IPS-15b (cell line): ENCODE data around the gene FOXD3.
A peak's percentile ranks its signal among the peaks of the same experiment; 100 is the strongest.

Experiments
- H3K27me3 ChIP-seq: one replicate; pipeline ENCODE4 v1.6.1; 2013; ENCODE audit warnings: low read length; ENCODE audit not compliant: control insufficient read depth, insufficient read depth
- H3K36me3 ChIP-seq: one replicate; pipeline ENCODE4 v1.6.1; 2013; ENCODE audit warnings: low read length; ENCODE audit not compliant: control insufficient read depth, insufficient read depth
- H3K4me1 ChIP-seq: one replicate; pipeline ENCODE4 v1.6.1; 2013; ENCODE audit warnings: mild to moderate bottlenecking, low read length; ENCODE audit not compliant: control insufficient read depth, insufficient read depth
- H3K4me3 ChIP-seq: one replicate; pipeline ENCODE4 v1.5.1; 2013; ENCODE audit warnings: low read depth, low read length
- H3K9ac ChIP-seq: one replicate; pipeline ENCODE4 v1.6.1; 2013; ENCODE audit warnings: low read depth, mild to moderate bottlenecking, low read length
- H3K9me3 ChIP-seq: one replicate; pipeline ENCODE4 v1.6.1; 2013; ENCODE audit warnings: mild to moderate bottlenecking, low read length; ENCODE audit not compliant: control insufficient read depth, insufficient read depth

Gene FOXD3

GRCh38 chr1:63307196-63307794 lies 15.1 kb upstream of the FOXD3 start:
- no peak overlapping the region for H3K9ac ChIP-seq
- H3K9me3 ChIP-seq, result no peaks in the 10 kb centered on the region
- H3K27me3 ChIP-seq, result no peaks in the 10 kb centered on the region
- no peak overlapping the region for H3K4me3 ChIP-seq
- peaks cover 13% of the 10 kb centered on the region for H3K4me1 ChIP-seq
- H3K36me3 ChIP-seq, result no peaks in the 10 kb centered on the region

DNA sequence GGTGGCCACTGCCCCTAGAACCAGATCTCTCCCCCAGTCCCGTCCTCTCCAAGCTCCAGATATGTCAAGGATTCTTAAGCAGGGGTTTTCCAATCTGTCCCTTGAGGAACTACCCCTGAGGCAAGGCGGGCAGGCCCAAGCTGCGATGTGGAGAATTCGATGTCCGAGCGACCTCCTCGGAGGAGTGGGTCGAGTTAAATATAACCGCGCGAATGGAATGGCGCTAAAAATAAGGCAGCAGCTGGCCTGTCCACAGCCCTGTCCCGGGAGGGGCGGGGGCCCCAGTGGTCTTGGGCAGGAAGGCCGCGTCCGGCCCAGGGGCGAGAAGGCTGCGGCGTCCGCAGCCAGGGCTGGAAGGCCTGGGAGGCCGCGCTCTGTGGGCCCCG lies 5.8 kb upstream of the FOXD3 start:
- Histone ChIP-seq H3K4me1 (peaks cover 6% of the 10 kb centered on the region), H3K36me3 (no peaks in the 10 kb centered on the region), H3K9me3 (no peaks in the 10 kb centered on the region), H3K4me3 (peak overlapping the region; percentile 76), H3K27me3 (peaks cover 40% of the 10 kb centered on the region), H3K9ac (no peak overlapping the region)

GRCh38 chr1:63316984-63317816 lies 5.2 kb upstream of the FOXD3 start:
- Histone ChIP-seq H3K9me3 (no peaks in the 10 kb centered on the region), H3K36me3 (no peaks in the 10 kb centered on the region), H3K4me1 (peaks cover 6% of the 10 kb centered on the region), H3K27me3 (peaks cover 44% of the 10 kb centered on the region), H3K4me3 (peak overlapping the region; percentile 76), H3K9ac (no peak overlapping the region)

GRCh38 chr1:63317817-63318152 lies 4.6 kb upstream of the FOXD3 start:
- Histone ChIP-seq H3K9ac (no peak overlapping the region), H3K36me3 (no peaks in the 10 kb centered on the region), H3K9me3 (no peaks in the 10 kb centered on the region), H3K4me3 (peak overlapping the region; percentile 76), H3K27me3 (peaks cover 44% of the 10 kb centered on the region), H3K4me1 (peaks cover 6% of the 10 kb centered on the region)

DNA sequence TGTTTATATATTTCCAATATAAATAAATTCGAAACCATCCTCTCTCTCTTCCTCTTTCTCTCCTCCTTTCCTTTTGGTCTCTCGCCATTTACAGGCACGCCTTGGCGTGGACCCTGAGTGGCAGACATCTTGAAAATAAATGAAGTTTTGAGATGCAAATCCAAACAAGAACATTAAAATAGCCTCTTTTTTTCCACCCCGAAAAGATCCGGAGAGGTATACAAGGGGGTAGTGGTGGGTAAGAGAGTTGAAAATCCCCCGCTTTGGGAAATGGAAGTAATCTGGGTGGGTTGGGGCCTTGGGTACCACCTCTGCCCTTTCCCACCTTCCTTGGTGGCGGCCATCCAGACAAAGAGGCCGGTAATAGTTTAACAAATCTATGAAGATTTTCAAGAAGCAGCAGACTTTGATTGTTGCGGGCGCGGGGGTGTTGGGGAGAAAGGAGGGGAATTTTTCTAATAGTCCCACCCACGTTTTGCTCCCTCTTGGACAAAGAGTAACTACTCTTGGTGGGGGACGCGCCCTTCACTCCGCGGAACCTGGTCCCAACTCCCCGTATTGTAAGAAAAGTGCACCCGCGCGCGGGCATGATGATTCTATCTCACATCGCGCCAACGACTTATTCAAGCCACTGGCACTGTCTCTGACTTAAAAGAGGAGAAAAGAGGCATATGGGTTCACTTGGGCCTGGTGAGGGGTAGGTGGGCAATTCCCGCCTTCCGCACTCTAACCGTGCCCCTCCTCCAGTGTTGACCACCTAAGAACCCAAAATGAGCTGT lies 4.0 kb upstream of the FOXD3 start:
- Histone ChIP-seq H3K27me3 (peaks cover 45% of the 10 kb centered on the region), H3K9ac (no peak overlapping the region), H3K4me3 (peak overlapping the region; percentile 76), H3K36me3 (no peaks in the 10 kb centered on the region), H3K4me1 (peaks cover 6% of the 10 kb centered on the region), H3K9me3 (no peaks in the 10 kb centered on the region)

DNA sequence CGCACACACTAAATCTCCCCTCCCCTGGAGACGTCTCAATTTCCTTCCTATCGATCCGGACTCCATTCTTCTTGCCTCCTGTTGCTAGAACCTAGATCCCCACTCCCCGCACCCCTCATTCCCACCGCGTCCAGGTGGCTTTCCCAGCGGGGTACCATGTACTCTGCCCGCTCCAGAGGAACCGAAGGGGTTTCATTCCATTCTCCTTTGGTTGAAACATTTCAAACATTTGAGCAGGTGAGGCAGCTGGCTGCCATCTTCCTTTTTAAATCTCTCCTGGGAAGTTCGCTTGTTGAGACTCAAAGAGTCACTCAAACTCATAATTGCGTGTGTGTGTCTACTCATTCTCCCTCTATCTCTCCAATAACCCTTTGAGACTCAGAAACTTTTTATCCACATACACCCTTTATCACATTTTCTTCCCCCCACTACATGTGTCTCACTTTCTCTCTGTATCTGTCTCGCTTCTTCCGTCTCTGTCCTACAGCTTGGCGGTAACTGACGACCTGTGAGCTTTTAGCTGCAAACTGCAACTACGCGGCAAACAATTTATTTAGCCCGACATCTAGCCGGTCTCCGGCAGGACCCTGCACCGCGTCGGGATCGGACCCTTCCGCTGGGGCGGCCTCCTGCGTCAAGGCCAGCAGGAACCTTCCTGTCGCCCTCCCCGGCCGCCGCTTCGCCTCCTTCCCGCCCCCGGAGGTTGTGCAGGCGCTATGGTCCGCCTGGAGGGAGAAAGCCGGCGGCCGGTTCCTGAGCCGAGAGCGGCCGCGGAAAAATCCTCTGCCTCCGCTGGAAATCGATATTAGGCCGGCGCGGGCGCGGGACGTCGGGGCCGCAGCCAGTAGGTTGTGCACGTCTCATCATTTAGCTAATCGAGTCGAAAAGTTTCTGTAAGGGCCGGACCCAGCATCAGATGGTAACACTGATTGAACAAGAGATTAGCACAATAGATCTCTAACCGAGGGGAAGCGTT lies 3.0 kb upstream of the FOXD3 start:
- peaks cover 47% of the 10 kb centered on the region for H3K27me3 ChIP-seq
- no peaks in the 10 kb centered on the region for H3K36me3 ChIP-seq
- H3K4me3 ChIP-seq, result peak overlapping the region; percentile 76
- H3K9me3 ChIP-seq, result no peaks in the 10 kb centered on the region
- H3K9ac ChIP-seq, result no peak overlapping the region
- peaks cover 6% of the 10 kb centered on the region for H3K4me1 ChIP-seq

DNA sequence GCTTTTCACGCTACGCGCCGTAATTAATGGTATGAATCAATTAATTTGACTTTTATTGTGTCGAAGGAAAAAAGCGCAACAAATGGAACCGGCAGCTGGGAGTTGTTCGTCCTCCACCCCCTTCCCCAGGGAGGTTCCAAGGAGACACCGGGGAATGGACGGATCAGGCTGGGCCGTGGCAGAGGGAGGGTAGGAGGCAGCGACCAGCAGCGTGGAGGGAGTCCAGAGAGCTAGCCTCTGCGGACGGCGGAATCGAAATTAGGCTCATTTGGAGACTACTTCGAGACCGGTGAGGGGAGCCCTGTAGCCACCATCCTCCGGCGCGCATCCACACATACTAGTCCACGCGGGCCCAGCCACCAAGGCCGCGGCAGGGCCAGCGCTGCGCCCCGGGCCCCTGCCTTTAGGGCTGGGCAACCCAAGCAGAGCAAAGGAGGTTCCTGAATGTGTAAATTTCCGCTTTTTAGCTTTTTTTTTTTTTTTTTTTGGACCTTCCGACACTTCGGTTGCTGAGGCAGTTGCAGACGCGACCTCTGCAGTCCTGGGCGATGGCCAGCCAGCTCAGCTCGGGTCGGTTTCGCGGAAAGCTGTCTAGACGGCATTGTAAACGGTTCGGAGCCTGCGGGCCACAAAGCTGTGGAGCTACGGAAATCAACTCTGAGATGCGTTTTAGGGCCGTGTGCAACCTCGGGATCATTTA lies 2.2 kb upstream of the FOXD3 start:
- H3K4me3 ChIP-seq, result peak overlapping the region; percentile 76
- no peaks in the 10 kb centered on the region for H3K9me3 ChIP-seq
- peaks cover 6% of the 10 kb centered on the region for H3K4me1 ChIP-seq
- no peaks in the 10 kb centered on the region for H3K36me3 ChIP-seq
- H3K27me3 ChIP-seq, result peaks cover 54% of the 10 kb centered on the region
- no peak overlapping the region for H3K9ac ChIP-seq

- H3K36me3 ChIP-seq, result no peaks in the 10 kb centered on the region
- H3K27me3 ChIP-seq, result peaks cover 60% of the 10 kb centered on the region
- H3K4me1 ChIP-seq, result peaks cover 11% of the 10 kb centered on the region
- H3K9me3 ChIP-seq, result no peaks in the 10 kb centered on the region
- H3K9ac ChIP-seq, result no peak overlapping the region
- peak overlapping the region; percentile 76 for H3K4me3 ChIP-seq
Observed at GRCh38 chr1:63321066-63321784, 1.1 kb upstream of the FOXD3 start.

GRCh38 chr1:63321785-63322113 lies 618 bp upstream of the FOXD3 start:
- Histone ChIP-seq H3K27me3 (peaks cover 63% of the 10 kb centered on the region), H3K4me3 (peak overlapping the region; percentile 76), H3K9me3 (no peaks in the 10 kb centered on the region), H3K9ac (no peak overlapping the region), H3K4me1 (peaks cover 14% of the 10 kb centered on the region), H3K36me3 (no peaks in the 10 kb centered on the region)

DNA sequence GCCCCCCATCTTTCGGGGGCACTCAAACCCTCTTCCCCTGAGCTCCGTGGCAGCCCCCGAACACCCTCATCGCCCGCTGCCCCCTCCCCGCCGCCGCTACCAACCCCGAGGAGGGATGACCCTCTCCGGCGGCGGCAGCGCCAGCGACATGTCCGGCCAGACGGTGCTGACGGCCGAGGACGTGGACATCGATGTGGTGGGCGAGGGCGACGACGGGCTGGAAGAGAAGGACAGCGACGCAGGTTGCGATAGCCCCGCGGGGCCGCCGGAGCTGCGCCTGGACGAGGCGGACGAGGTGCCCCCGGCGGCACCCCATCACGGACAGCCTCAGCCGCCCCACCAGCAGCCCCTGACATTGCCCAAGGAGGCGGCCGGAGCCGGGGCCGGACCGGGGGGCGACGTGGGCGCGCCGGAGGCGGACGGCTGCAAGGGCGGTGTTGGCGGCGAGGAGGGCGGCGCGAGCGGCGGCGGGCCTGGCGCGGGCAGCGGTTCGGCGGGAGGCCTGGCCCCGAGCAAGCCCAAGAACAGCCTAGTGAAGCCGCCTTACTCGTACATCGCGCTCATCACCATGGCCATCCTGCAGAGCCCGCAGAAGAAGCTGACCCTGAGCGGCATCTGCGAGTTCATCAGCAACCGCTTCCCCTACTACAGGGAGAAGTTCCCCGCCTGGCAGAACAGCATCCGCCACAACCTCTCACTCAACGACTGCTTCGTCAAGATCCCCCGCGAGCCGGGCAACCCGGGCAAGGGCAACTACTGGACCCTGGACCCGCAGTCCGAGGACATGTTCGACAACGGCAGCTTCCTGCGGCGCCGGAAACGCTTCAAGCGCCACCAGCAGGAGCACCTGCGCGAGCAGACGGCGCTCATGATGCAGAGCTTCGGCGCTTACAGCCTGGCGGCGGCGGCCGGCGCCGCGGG lies 837 bp downstream of the FOXD3 start:
- H3K9me3 ChIP-seq, result no peaks in the 10 kb centered on the region
- H3K36me3 ChIP-seq, result no peaks in the 10 kb centered on the region
- H3K4me1 ChIP-seq, result peaks cover 17% of the 10 kb centered on the region
- no peak overlapping the region for H3K9ac ChIP-seq
- H3K4me3 ChIP-seq, result peak overlapping the region; percentile 76
- peaks cover 73% of the 10 kb centered on the region for H3K27me3 ChIP-seq
